Putamen (tissue), 1 donor: ENCODE measurements around the gene MYEOV.

ENCODE experiments used
- DNase-seq: peaks from one replicate; pipeline ENCODE4 v3.0.0-alpha.2; 2016; ENCODE audit warnings: low spot score

MYEOV gene

GRCh38 chr11:69317401-69318092 is 23.6 kb downstream of the MYEOV start:
- DNase-seq = no peak

GRCh38 chr11:69318093-69318420 is 24.1 kb downstream of the MYEOV start:
- DNase-seq = no peak

- DNase-seq = no peak
Observed at GRCh38 chr11:69319255-69320106, 25.5 kb downstream of the MYEOV start.

GRCh38 chr11:69320326-69320725 is 26.4 kb downstream of the MYEOV start:
- DNase-seq = no peak

GRCh38 chr11:69320756-69321741 is 27.1 kb downstream of the MYEOV start:
- DNase-seq = no peak

GRCh38 chr11:69321877-69322361 is 28.0 kb downstream of the MYEOV start:
- DNase-seq = no peak

- DNase-seq = no peak
Observed at GRCh38 chr11:69325446-69325845, 31.5 kb downstream of the MYEOV start.

- no peak for DNase-seq
Observed at GRCh38 chr11:69326622-69327219, 32.8 kb downstream of the MYEOV start.

- DNase-seq = no peak
Observed at GRCh38 chr11:69327741-69328191, 33.8 kb downstream of the MYEOV start.

- DNase-seq = no peak
Observed at GRCh38 chr11:69328231-69328630, 34.3 kb downstream of the MYEOV start.

- no peak for DNase-seq
Observed at GRCh38 chr11:69329581-69329980, 35.6 kb downstream of the MYEOV start.

GRCh38 chr11:69330330-69330729 is 36.4 kb downstream of the MYEOV start:
- DNase-seq = no peak

- DNase-seq = no peak
Observed at GRCh38 chr11:69333149-69333710, 39.3 kb downstream of the MYEOV start.

GRCh38 chr11:69333879-69334278 is 39.9 kb downstream of the MYEOV start:
- DNase-seq = no peak

GRCh38 chr11:69335007-69335780 is 41.2 kb downstream of the MYEOV start:
- no peak for DNase-seq

- no peak for DNase-seq
Observed at GRCh38 chr11:69335781-69336405, 41.9 kb downstream of the MYEOV start.

- DNase-seq = no peak
Observed at GRCh38 chr11:69337211-69337721, 43.3 kb downstream of the MYEOV start.

- no peak for DNase-seq
Observed at GRCh38 chr11:69339041-69339733, 45.2 kb downstream of the MYEOV start.

- DNase-seq = no peak
Observed at GRCh38 chr11:69339983-69340565, 46.1 kb downstream of the MYEOV start.
